HG03460 (cell line): ENCODE measurements around the gene FAF1.
A peak's percentile ranks its signal among the peaks of the same experiment; 100 is the strongest.
"Not testable (repeated sequence)": the region's sequence is repeated elsewhere in the genome, so short reads cannot be mapped to it uniquely, and the experiment has no call there.

Experiments used
- ATAC-seq: cut with Tn5 transposase; IDR thresholded peaks from one replicate; pipeline ENCODE4 v1.9.1; 2021; ENCODE audit not compliant: unreplicated experiment

FAF1 gene

DNA sequence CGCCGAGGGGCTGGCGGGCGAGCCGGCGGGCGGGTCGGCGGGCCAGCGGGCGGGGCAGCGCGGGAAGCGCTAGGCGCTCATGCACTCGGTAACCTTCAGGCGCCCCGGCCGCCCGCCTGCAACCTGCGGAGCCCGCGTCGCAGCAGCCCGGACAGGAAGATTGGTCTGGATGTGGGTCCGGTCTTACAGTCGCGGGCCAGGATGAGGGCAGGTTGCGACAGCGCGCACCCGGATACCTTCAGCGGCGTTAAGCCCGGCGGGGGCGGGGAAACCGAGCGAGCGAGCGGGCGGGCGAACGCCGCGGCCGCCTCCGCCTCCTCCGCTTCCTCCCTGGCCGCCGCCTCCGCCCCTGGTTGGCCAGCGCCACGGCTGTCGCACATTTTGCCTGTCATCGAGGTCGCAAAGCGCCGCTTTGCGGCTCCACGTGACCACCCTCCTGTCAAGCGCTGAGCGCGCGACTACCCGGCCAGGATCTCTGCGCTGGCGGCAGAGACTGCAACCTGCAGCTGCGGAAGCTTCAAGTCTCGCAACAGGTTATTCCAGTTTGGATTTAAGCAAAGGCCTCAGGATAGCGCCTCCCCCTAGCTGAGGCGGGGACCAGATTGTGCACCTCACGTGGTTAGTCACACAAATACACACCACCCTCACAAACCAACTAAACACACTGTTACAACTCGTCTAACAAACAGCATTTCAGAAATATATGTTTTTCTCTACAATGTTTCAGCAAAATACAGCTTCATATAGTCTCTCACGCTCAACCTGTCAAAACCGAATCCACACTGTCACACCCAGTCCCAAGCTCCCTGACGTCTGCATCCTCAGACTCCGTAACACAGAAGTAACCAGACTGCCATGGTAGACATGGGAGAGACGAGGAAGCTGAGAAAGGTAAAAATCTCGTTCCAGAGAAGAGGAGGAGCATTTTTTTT is at the start of gene FAF1:
Gene FAF1, minus strand, starts transcription at position 355 of the 932 bp plus-strand sequence. CDS start 456 bp downstream, outside the sequence.
- ATAC-seq = peak; percentile 81

GRCh38 chr1:51009381-51009780 is 49.3 kb upstream of the FAF1 start:
- no peak for ATAC-seq

DNA sequence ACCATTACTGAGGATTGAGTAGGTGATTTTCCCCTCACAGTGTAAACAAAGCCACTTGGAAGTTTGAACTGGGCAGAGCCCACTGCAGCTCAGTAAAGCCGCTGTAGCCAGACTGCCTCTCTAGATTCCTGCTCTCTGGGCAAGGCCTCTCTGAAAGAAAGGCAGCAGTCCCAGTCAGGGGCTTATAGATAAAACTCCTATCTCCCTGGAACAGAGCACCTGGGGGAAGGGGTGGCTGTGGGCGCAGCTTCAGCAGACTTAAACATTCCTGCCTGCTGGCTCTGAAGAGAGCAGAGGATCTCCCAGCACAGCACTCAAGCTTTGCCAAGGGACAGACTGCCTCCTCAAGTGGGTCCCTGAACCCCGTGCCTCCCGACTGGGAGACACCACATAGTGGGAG is 45.5 kb upstream of the FAF1 start:
- not testable (repeated sequence) for ATAC-seq

GRCh38 chr1:51002516-51002915 is 42.4 kb upstream of the FAF1 start:
- ATAC-seq = no peak

DNA sequence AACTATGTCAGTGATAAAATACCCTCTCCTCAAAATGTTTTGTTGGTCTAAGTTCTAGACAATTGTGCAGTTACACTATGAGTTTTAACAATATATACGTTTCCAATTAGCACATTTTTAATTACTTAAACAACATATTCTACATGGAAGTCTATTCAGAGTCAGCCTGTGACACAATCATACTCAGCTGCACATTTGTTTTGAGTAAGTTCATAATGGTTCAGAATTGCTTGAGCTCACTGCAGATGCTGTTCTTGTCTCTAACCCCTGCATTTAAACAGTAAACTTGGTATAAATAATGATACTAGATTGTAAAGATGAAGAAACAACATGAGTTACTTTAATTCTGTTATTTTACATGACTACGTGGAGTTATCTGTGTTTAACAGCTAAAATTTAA is 40.6 kb upstream of the FAF1 start:
- peak; percentile 35 for ATAC-seq

GRCh38 chr1:51000160-51000559 is 40.1 kb upstream of the FAF1 start:
- ATAC-seq = peak; percentile 82

- not testable (repeated sequence) for ATAC-seq
Measured at GRCh38 chr1:50999375-50999774, 39.3 kb upstream of the FAF1 start.

- no peak for ATAC-seq
Measured at GRCh38 chr1:50996083-50996482, 36.0 kb upstream of the FAF1 start.

GRCh38 chr1:50995651-50996050 is 35.6 kb upstream of the FAF1 start:
- no peak for ATAC-seq

- no peak for ATAC-seq
Measured at GRCh38 chr1:50994997-50995396, 34.9 kb upstream of the FAF1 start.

DNA sequence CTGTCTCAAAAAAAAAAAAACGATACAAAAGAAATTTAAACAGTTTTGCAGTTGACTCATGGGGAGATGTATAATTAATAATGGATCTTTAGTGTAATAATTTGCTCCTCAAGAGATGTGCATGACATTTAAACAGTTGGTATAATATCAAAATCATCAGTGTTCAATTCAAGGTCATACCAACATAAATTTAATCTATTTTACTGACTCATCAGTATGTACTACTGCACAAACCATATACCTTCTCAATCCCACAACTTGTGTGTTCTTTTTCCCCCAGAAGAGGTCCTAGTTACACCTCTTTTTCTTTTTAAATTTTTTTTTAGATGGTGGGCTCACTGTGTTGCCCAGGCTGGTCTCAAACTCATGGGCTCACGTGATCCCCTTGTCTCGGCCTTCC is 33.6 kb upstream of the FAF1 start:
- ATAC-seq = no peak

DNA sequence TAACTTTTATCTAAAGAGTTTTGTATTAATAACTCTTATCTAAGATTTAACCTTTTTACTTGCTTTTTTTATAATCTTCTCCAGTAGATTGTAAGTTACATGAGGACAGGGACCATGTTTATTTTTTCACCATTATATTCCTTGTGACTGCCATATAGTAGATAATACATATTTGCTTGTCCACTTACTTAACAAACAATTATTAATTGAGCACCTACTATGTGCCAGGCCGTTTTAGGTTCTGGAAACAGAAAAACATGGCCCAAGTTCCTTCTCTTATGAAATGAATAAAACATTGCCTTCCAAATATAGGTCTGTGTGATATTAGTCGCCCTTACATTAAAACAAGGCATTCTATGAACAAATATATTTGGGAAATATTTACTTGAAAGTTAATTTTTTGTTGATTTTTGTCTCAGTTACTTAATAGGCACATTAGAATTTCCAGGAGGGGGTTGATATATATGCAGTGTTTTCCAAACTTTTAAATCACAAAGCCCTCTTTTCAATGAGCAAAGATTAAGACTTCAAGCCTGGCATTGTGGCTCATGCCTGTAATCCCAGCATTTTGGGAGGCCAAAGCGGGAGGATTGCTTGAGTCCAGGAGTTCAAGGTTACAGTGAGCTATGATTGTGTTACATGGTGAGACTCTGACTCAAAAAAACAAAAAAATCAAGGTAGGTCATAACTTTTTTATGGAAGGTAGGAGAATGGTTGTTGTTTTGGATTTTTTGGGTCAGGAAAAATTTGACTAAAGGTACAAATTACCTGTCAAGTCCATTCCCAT is 32.7 kb upstream of the FAF1 start:
- ATAC-seq = no peak

- no peak for ATAC-seq
Measured at GRCh38 chr1:50989694-50990093, 29.6 kb upstream of the FAF1 start.

GRCh38 chr1:50986653-50987052 is 26.6 kb upstream of the FAF1 start:
- ATAC-seq = no peak

DNA sequence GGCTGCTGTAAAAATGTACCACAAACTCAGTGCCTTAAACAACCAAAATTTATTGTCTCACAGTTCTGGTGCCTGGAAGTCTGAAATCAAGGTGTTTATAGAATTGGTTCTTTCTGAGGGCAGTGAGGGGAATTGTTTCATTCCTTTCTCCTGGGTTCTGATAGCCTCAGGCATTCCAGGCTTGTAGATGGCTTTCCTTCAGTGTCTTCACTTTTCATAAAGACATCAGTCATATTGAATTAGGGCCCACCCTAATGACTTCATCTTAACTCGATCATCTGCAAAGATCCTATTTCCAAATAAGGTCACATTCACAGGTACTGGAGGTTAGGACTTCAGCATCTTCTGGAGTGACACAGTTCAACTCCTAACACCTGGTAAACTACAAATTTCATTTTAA is 25.0 kb upstream of the FAF1 start:
- no peak for ATAC-seq

GRCh38 chr1:50983219-50983802 is 23.2 kb upstream of the FAF1 start:
- no peak for ATAC-seq

DNA sequence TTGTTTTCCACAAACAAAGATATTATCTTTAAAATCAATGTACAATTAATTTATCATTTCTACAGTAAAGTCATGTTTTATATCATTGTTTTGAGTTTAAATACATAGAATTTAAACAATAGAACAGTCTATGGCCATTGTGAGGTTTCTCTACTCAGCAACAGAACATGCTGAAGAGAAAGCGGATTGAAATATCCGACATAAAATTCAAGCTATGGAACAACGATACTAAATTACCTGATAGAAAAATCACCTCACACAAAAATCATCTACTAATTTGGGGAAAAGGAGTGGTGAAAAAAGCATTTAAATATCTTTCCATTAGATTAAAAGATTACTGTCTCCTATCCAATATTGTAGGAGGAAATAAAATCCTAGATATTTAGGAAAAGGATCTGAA is 22.5 kb upstream of the FAF1 start:
- no peak for ATAC-seq

DNA sequence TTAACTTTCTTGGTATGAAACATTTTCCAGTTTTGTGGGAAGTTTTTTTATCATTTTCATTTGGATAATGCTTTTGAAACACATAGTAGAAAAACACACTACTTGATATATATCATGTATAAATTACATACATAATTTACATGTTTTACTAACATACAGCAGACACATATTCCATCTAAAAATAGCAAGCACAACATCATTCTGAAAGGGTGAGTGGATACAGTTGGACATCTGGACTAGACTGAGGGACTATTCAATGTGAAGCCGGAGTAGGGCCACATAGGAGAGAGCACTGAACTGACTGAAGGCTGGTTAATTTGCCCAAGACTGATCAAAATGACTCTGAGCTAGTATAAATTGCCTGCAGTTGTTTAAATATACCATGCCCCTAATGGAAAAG is 21.7 kb upstream of the FAF1 start:
- ATAC-seq = no peak

- no peak for ATAC-seq
Measured at GRCh38 chr1:50980505-50980904, 20.4 kb upstream of the FAF1 start.

DNA sequence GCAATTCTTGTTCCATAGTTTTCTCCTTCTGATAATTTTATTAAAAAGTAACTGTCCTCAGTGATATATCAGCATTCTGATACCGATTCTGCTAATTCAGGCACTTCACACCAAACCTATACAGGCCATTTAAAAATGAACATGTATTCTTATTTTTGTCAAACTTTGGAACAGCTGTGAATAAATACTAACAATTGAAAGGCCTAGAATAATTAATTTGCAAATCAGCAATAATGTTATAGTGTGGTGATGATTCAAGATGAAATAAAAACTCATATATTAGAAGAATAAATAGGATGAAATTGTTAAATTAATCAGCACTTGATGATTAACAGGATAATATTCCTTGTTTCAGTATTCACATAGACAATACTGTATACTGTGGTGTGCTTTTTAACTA is 19.9 kb upstream of the FAF1 start:
- no peak for ATAC-seq
